Ovary (tissue), 9 donors: Measurements from ENCODE around the gene IGFL3. TPM values are rescaled to one million over a fixed set of nuclear protein-coding genes. Genes with fewer than 3 reads are reported as not detected.
"Not testable (repeated sequence)": the region's sequence is repeated elsewhere in the genome, so short reads cannot be mapped to it uniquely, and the experiment has no call there.

Experiments used
- DNase-seq, 5 donors: peaks; one replicate each; pipeline ENCODE4 v3.0.0-alpha.2; 2019 to 2020
- H3K27ac ChIP-seq, 2 donors: fragments of 200-600 bp; one replicate each; pipeline versions ENCODE4 v1.5.1 to v1.8.0; 2019 to 2022
- H3K27me3 ChIP-seq: fragments of 200-600 bp; one replicate; pipeline ENCODE4 v1.8.0; 2022
- H3K36me3 ChIP-seq: fragments of 200-600 bp; sonication (generic); one replicate; pipeline ENCODE4 v1.5.1; 2019
- H3K4me1 ChIP-seq: one replicate; pipeline ENCODE4 v1.8.1; 2013; ENCODE audit warnings: mild to moderate bottlenecking, moderate library complexity; ENCODE audit not compliant: insufficient read depth
- H3K4me3 ChIP-seq: fragments of 200-600 bp; sonication (generic); one replicate; pipeline ENCODE4 v1.5.1; 2017
- H3K9me3 ChIP-seq, 2 donors: fragments of 200-600 bp in 1 of 2; sonication (generic) in 1 of 2; one replicate each; pipeline versions ENCODE4 v1.5.1 to v1.8.1; 2013 to 2019; ENCODE audit warnings: mild to moderate bottlenecking in 1 of 2, moderate library complexity in 1 of 2
- CTCF ChIP-seq, 3 donors: fragments of 450-650 bp in 2 of 3; fragments of 200-600 bp in 1 of 3; IDR thresholded peaks; one replicate each; pipeline versions ENCODE4 v1.5.1 to v1.8.0; 2016 to 2022; ENCODE audit warnings: antibody characterized with exemption in 3 of 3, mild to moderate bottlenecking in 1 of 3
- EP300 ChIP-seq: sonication (generic); formaldehyde crosslinking; IDR thresholded peaks from one replicate; pipeline ENCODE4 v1.6.1; 2017; ENCODE audit warnings: antibody characterized with exemption
- POLR2A ChIP-seq: fragments of 450-650 bp; IDR thresholded peaks from one replicate; pipeline ENCODE4 v1.6.1; 2017; ENCODE audit warnings: antibody characterized with exemption, mild to moderate bottlenecking, moderate library complexity
- WGBS, 3 donors: extraction: QIAGEN DNeasy Blood & Tissue Kit in 1 of 3; methylation state at CpG; one replicate each; pipeline versions ENCODE4 v1.1.5 to v1.1.7; 2013 to 2017; 5-methylcytosine and 5-hydroxymethylcytosine counted together
- intact Hi-C, 4 donors: fragments of 100-400 bp; cut with DNase I; formaldehyde crosslinking; loops; one replicate each; pipeline versions ENCODE4 v1.11.0 to v1.15.1; 2022 to 2023
- polyA plus RNA-seq, 2 donors: library from polyadenylated mRNA; stranded (reverse); fragments of 200-250 nt in 1 of 2; fragments of 350-450 nt in 1 of 2; fragmentation: Illumina TruSeq in 1 of 2; extraction: RNeasy Lipid Tissue Mini Kit (QIAGEN cat#74804) in 1 of 2; gene quantifications; one replicate each; pipeline ENCODE4 v1.2.3, GENCODE V29; 2013 to 2014
- total RNA-seq, 7 donors: library from RNA; depleted of rRNA in 2 of 7; stranded (reverse); fragments of >200 nt in 2 of 7; fragmentation: NEBNext Ultra II Directional in 3 of 7; extraction: Animal tissue kit (Norgen Biotek cat#: 25700) in 3 of 7; gene quantifications; one replicate each; pipeline versions ENCODE4 v1.1.0 to v1.2.4, GENCODE V29; 2016 to 2023
- donor health status: DM: no; HTN: no; CAD: no; lungs with moderate emphysema.
- donor health status: DM: no; HTN: no; CAD: no.
- donor health status: Bipolar disorder and iron deficiency.
- donor health status: DM: yes; HTN: yes; CAD: no.
- donor health status: DM: no; HTN: no; CAD: no.
- donor health status: DM: yes; HTN: yes; CAD: no.

The IGFL3 gene
- total and polyA plus RNA-seq, 9 donors, result not detected

GRCh38 chr19:46111376-46111775 is 13.1 kb downstream of the IGFL3 start:
- H3K9me3 ChIP-seq, result no peaks in the 10 kb centered on the region
- H3K27me3 ChIP-seq, result no peaks in the 10 kb centered on the region
- H3K4me3 ChIP-seq, result no peak overlapping the region
- TF ChIP-seq CTCF (IDR thresholded peaks at IDR 0.05), result no peak
- TF ChIP-seq POLR2A, result no peak
- TF ChIP-seq EP300, result no peak
- no peak for DNase-seq
- H3K4me1 ChIP-seq, result peaks cover 5% of the 10 kb centered on the region
- no peak overlapping the region for H3K27ac ChIP-seq
- WGBS, 3 donors, result 69 to 86% (median 85%) methylated on average over 3 of the region's 3 CpGs
- intact Hi-C loops, result no loop called here
- no peaks in the 10 kb centered on the region for H3K36me3 ChIP-seq

- Histone ChIP-seq H3K4me1 (no peaks in the 10 kb centered on the region), H3K4me3 (no peak overlapping the region), H3K27ac (no peak overlapping the region), H3K27me3 (no peaks in the 10 kb centered on the region), H3K9me3 (no peaks in the 10 kb centered on the region), H3K36me3 (no peaks in the 10 kb centered on the region)
- no peak for DNase-seq
- TF ChIP-seq CTCF (IDR thresholded peaks at IDR 0.05) (no peak), POLR2A (no peak), EP300 (no peak)
- 63 to 85% (median 69%) methylated on average over 6 of the region's 6 CpGs for WGBS, 3 donors
- intact Hi-C loops, result no loop called here
These were observed 14.6 kb downstream of the IGFL3 start for GRCh38 chr19:46109876-46110275.

GRCh38 chr19:46107371-46107770 is 17.1 kb downstream of the IGFL3 start:
- DNase-seq, result no peak
- no peaks in the 10 kb centered on the region for H3K27me3 ChIP-seq
- no peaks in the 10 kb centered on the region for H3K36me3 ChIP-seq
- no peaks in the 10 kb centered on the region for H3K9me3 ChIP-seq
- TF ChIP-seq CTCF (IDR thresholded peaks at IDR 0.05) (no peak), EP300 (no peak), POLR2A (no peak)
- 53 to 66% (median 64%) methylated on average over 6 of the region's 6 CpGs for WGBS, 3 donors
- no peaks in the 10 kb centered on the region for H3K4me1 ChIP-seq
- no peak overlapping the region for H3K27ac ChIP-seq
- H3K4me3 ChIP-seq, result no peak overlapping the region
- intact Hi-C loops, result no loop called here

- H3K4me3 ChIP-seq, intact Hi-C loops, H3K9me3 ChIP-seq, H3K27me3 ChIP-seq, DNase-seq, H3K36me3 ChIP-seq, H3K4me1 ChIP-seq, H3K27ac ChIP-seq: not testable (repeated sequence)
- 83 to 88% (median 84%) methylated on average over 7 of the region's 7 CpGs for WGBS, 3 donors
These were observed 22.2 kb downstream of the IGFL3 start for GRCh38 chr19:46102333-46102732.

GRCh38 chr19:46101293-46101692 is 23.2 kb downstream of the IGFL3 start:
- Histone ChIP-seq H3K9me3 (no peaks in the 10 kb centered on the region), H3K4me3 (no peak overlapping the region), H3K4me1 (no peaks in the 10 kb centered on the region), H3K27me3 (no peaks in the 10 kb centered on the region), H3K27ac (no peak overlapping the region), H3K36me3 (no peaks in the 10 kb centered on the region)
- WGBS, 3 donors, result 55 to 66% (median 64%) methylated on average over 6 of the region's 6 CpGs
- TF ChIP-seq EP300 (no peak), POLR2A (no peak), CTCF (IDR thresholded peaks at IDR 0.05) (no peak)
- no peak for DNase-seq
- intact Hi-C loops, result no loop called here
